DOHH2 (cell line): ENCODE measurements around the gene TRMT2A.
"Not testable (repeated sequence)": the region's sequence is repeated elsewhere in the genome, so short reads cannot be mapped to it uniquely, and the experiment has no call there.

Experiments
- H3F3A ChIP-seq: fragments of 200-600 bp; sonication (generic), shearing (Covaris generic); 2 replicates; pipeline ENCODE4 v1.6.0; 2016; ENCODE audit warnings: antibody characterized with exemption, mild to moderate bottlenecking; ENCODE audit not compliant: control insufficient read depth, insufficient read depth
- H3K27ac ChIP-seq: fragments of 200-600 bp; sonication (generic); 2 replicates; pipeline ENCODE4 v1.5.1; 2014; ENCODE audit warnings: low read depth, mild to moderate bottlenecking, low read length, moderate library complexity
- H3K27me3 ChIP-seq: fragments of 200-600 bp; sonication (generic); 2 replicates; pipeline ENCODE4 v1.6.1; 2014; ENCODE audit warnings: mild to moderate bottlenecking, low read length, mixed read lengths; ENCODE audit not compliant: control insufficient read depth
- H3K36me3 ChIP-seq: fragments of 200-600 bp; sonication (generic); 2 replicates; pipeline ENCODE4 v1.6.1; 2014; ENCODE audit warnings: mild to moderate bottlenecking, low read length, moderate library complexity, mixed read lengths; ENCODE audit not compliant: control insufficient read depth
- H3K4me1 ChIP-seq: fragments of 200-600 bp; sonication (generic); 2 replicates; pipeline ENCODE4 v1.6.1; 2014; ENCODE audit warnings: mild to moderate bottlenecking, low read length, mixed read lengths; ENCODE audit not compliant: control insufficient read depth
- H3K4me2 ChIP-seq: fragments of 200-600 bp; sonication (generic); 2 replicates; pipeline ENCODE4 v1.6.0; 2014; ENCODE audit warnings: mild to moderate bottlenecking, low read length, moderate library complexity
- H3K4me3 ChIP-seq: fragments of 200-600 bp; sonication (generic); 2 replicates; pipeline ENCODE4 v1.5.1; 2014; ENCODE audit warnings: mild to moderate bottlenecking, low read length, mixed read lengths
- H3K79me2 ChIP-seq: fragments of 200-600 bp; sonication (generic); 2 replicates; pipeline ENCODE4 v1.6.1; 2014; ENCODE audit warnings: mild to moderate bottlenecking, low read length, mixed read lengths; ENCODE audit not compliant: control insufficient read depth
- H3K9me2 ChIP-seq: fragments of 200-600 bp; sonication (generic); replicated peaks from 2 replicates; pipeline ENCODE4 v1.6.1; 2014; ENCODE audit warnings: mild to moderate bottlenecking, low read length, mixed read lengths; ENCODE audit not compliant: control insufficient read depth
- H3K9me3 ChIP-seq: fragments of 200-600 bp; sonication (generic); 2 replicates; pipeline ENCODE4 v1.6.1; 2014; ENCODE audit warnings: antibody characterized with exemption, low read length, mixed read lengths; ENCODE audit not compliant: control insufficient read depth, insufficient read depth
- H4K20me1 ChIP-seq: fragments of 200-600 bp; sonication (generic); 2 replicates; pipeline ENCODE4 v1.6.0; 2014; ENCODE audit warnings: low read depth, mild to moderate bottlenecking, antibody characterized with exemption, low read length, moderate library complexity; ENCODE audit not compliant: control insufficient read depth, insufficient read depth
- CTCF ChIP-seq: fragments of 200-600 bp; sonication (generic); IDR thresholded peaks from one replicate; pipeline ENCODE4 v1.5.1; 2014; ENCODE audit warnings: antibody characterized with exemption, mild to moderate bottlenecking, low read depth, low read length; ENCODE audit not compliant: poor library complexity, severe bottlenecking
- EZH2phosphoT487 ChIP-seq: fragments of 200-600 bp; sonication (generic); IDR thresholded peaks from 2 replicates; pipeline ENCODE4 v1.6.1; 2017; ENCODE audit warnings: borderline replicate concordance, mild to moderate bottlenecking, antibody characterized with exemption, low read length, moderate library complexity, mixed read lengths

TRMT2A gene

GRCh38 chr22:20071524-20071972 is 45.5 kb downstream of the TRMT2A start:
- Histone ChIP-seq H3F3A (0 out of 2 replicates have a peak, but pooled peaks cover 2% of the 10 kb centered on the region), H3K27ac (no peak overlapping the region), H3K27me3 (no peaks in the 10 kb centered on the region), H4K20me1 (no peaks in the 10 kb centered on the region), H3K4me2 (no peak overlapping the region), H3K4me1 (no peaks in the 10 kb centered on the region), H3K9me2 (no peaks in the 10 kb centered on the region), H3K36me3 (no peaks in the 10 kb centered on the region), H3K4me3 (no peak overlapping the region), H3K79me2 (no peaks in the 10 kb centered on the region), H3K9me3 (no peaks in the 10 kb centered on the region)
- TF ChIP-seq CTCF (no peak), EZH2phosphoT487 (no peak)

DNA sequence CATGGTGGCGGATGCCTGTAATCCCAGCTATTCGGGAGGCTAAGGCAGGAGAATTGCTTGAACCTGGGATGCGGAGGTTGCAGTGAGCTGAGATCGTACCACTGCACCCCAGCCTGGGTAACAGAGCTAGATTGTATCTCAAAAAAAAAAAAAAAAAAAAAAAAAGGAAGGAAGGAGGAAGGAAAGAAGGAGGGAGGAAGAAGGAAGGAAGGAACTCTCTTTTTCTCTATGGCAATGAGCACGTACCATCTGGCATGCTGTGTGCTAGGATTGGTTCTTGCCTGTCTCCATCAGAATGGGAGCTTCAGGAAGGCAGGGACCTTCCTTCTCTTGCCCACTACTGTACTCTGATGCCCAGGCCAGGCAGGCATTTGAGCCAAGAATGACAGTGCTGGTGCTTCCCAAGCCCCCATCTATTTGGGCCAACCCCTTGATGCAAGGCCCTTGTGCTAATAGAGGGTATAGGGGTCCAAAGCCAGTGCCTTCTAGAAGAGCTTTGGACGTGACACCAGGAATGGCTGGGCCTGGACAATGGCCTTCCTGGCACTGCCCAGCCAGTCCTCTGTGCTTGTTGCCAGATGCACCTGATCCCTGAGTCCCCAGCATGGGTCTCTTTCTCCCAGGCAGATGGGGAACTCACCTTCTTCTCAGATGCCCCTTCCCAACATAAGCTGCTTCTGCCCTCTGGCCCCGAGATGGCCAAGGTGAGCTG is 47.5 kb downstream of the TRMT2A start:
- Histone ChIP-seq H3K79me2 (no peaks in the 10 kb centered on the region), H3K9me2 (no peaks in the 10 kb centered on the region), H3K4me1 (no peaks in the 10 kb centered on the region), H3K27ac (no peak overlapping the region), H4K20me1 (no peaks in the 10 kb centered on the region), H3K36me3 (no peaks in the 10 kb centered on the region), H3K4me2 (no peak overlapping the region), H3K4me3 (no peak overlapping the region), H3K27me3 (no peaks in the 10 kb centered on the region), H3K9me3 (no peaks in the 10 kb centered on the region), H3F3A (no peaks in the 10 kb centered on the region)
- TF ChIP-seq EZH2phosphoT487 (no peak), CTCF (no peak)

- no peak for TF ChIP-seq CTCF
- no peak for TF ChIP-seq EZH2phosphoT487
- no peaks in the 10 kb centered on the region for H3K9me2 ChIP-seq
- no peaks in the 10 kb centered on the region for H3K4me1 ChIP-seq
- H4K20me1 ChIP-seq: no peaks in the 10 kb centered on the region
- no peaks in the 10 kb centered on the region for H3K36me3 ChIP-seq
- no peak overlapping the region for H3K27ac ChIP-seq
- H3K4me2 ChIP-seq: no peak overlapping the region
- H3F3A ChIP-seq: no peaks in the 10 kb centered on the region
- no peak overlapping the region for H3K4me3 ChIP-seq
- no peaks in the 10 kb centered on the region for H3K27me3 ChIP-seq
- no peaks in the 10 kb centered on the region for H3K79me2 ChIP-seq
- H3K9me3 ChIP-seq: no peaks in the 10 kb centered on the region
Observed at GRCh38 chr22:20068640-20069039, 48.4 kb downstream of the TRMT2A start.

- H3K4me2 ChIP-seq, H3K4me3 ChIP-seq, H3K36me3 ChIP-seq, H3K4me1 ChIP-seq, H3K27me3 ChIP-seq, H3F3A ChIP-seq, H3K79me2 ChIP-seq, H4K20me1 ChIP-seq, H3K9me2 ChIP-seq, H3K27ac ChIP-seq, H3K9me3 ChIP-seq: not testable (repeated sequence)
Observed at GRCh38 chr22:20067384-20067682, 49.7 kb downstream of the TRMT2A start.
